KG1 (cell line): ENCODE results near the gene BCKDHB.

ENCODE experiments used
- DNase-seq: peaks from one replicate; lab custom pipeline; 2025; lab: John Stamatoyannopoulos, UW

BCKDHB gene

DNA sequence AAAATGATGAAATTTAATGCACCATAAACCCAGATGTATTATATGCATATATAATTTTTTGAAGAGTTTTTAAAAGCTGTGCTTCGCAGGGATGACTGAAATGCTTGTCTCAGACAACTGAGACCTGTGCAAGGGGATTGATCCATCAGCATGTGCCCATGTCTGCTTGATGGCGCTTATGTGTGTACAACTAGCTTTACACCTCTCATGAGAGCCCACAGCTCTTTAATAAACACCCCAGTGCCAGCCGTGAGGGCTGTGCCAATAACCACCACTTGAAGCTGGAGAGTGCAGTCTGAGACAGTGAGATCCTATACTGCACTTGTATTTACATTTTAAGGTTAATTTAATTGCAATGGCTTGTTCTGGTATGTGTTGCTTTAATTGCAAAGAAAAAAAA lies 225.5 kb downstream of the BCKDHB start:
- DNase-seq, result no peak

DNA sequence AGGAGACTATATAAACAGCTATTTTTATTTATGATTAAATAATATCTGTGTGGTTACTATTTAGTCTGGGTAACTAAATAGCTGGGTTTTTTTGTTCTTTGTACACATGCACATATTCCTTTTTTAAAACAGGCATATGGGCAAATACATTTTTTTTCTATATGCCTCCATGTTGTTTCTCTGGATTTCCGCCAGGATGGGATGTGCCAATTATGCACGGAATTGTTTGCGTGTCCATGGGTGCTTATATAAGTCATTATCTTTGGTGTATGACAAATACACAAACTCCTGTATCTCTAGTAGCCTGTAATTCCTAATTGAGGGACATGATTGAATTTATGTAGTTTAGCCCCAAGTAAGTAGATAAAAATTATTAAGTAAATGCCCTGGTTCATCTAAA lies 226.9 kb downstream of the BCKDHB start:
- DNase-seq, result no peak

DNA sequence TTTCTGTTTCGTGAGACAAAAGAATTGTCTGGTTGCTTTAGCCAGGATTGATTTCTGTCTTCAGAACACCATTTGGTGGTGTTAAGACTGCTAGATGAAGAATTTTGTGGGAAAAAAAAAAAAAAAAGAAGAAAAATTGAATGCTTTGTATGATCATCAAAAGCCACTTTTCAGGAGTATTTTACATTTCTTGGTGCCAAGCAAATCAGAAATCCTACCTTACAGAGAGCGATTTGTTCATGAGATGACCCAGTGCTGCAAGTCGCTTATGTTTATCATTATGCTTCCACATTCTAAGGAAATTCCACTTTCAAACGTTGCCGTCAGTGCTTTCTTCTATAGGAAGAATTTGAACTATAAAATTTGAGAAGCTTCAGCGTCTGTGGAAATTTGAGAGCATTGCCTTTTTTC lies 228.7 kb downstream of the BCKDHB start:
- DNase-seq, result no peak

DNA sequence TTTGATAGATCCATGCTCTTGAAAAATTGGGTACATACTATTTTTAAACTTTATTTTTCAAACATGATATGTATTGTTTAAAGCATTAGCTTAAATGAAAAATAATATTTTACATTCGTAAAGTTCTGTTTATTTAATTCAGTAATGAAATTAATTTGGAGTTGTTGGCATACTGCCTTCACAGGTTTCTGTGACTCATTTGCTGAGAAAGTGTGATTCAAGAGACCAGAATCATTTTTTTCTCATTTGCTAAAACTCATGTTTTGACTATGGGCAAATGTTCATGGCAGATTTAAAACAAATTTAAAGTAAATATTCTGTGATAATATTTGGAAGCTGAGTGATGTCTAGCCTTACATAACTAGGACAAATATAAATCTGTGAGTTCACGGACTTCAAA lies 230.4 kb downstream of the BCKDHB start:
- no peak for DNase-seq

DNA sequence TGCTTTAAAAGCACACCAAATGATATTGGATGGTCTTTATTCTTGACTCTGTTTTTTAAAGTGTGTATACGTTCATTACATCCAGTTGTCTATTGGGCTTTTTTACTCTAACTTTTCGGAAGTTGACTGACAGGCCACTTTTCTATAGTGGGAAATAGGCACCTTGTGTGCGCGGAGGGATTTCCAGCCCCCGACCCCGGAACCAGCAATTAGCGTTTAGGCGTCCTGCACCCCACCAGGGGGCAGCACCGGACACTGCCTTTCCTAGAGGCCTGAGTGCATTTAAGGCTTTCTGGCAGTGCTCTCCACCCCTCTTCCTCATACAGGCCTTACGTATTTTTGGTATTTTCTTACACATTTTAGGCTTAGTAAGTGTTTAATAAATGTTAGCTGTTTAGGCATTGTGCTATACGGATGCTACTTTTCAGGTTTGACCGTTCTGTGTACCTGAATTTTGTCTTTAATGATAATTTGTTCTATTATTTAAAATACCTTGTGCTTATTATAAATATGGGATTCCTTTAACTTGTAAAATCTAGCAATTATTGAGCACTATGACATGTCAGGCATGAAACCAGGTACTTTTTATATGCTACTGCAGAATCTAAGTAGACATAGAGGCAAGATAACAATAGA lies 231.8 kb downstream of the BCKDHB start:
- DNase-seq, result peak; percentile 6

DNA sequence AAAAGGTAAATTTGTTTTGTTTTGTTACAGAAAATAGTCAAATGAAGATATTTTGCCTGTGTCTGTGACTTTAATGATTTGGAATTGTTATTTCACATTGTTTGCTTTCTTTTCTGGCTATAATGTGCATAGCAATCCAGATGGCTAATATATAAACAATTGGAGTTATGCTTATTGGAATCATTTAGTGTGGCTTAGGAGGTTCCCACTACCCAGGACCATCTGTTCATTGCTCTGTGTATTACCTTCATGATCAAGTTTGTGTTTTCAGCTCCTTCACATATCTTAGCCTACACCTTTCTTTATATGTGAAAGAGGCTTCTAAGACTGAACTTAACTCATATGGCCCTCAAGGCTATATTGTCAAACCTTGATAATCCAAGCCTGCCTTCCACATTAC lies 232.9 kb downstream of the BCKDHB start:
- no peak for DNase-seq

DNA sequence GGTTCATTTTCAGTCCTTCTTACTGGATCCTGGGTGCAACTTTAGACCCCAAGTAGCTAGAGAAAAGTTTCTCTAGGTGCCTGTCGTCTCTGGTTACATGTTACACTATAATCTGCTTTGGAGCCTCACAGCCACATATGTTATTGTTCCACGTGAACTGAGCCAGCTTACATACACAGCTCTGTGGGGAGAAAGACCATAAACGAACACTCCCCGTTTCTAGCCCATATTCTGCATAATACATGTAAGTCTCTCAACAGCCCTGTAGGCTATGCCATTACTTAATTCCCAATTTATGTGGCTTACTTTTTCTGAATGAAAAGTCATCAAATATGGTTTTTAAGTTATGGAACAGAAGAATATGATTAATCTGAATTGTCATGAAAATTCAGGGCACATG lies 233.8 kb downstream of the BCKDHB start:
- no peak for DNase-seq

DNA sequence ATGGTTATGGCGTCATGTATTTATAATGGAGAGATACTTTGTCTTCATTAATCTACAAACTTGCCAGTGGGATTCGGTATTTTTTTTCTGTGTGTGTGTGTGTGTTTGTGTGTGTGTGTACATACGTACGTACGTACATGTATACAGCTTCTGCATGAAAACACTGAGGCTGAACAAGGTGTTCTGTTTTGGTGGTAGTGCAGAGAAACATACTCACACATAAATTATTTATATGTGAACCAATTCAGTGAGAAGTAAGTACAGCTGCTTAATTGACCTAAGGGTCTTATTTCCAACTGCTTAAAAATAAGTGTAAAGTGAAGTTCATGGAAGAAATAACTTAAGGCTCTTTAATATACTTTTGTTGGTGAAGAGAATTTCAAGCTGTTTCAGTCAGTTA lies 234.2 kb downstream of the BCKDHB start:
- no peak for DNase-seq

DNA sequence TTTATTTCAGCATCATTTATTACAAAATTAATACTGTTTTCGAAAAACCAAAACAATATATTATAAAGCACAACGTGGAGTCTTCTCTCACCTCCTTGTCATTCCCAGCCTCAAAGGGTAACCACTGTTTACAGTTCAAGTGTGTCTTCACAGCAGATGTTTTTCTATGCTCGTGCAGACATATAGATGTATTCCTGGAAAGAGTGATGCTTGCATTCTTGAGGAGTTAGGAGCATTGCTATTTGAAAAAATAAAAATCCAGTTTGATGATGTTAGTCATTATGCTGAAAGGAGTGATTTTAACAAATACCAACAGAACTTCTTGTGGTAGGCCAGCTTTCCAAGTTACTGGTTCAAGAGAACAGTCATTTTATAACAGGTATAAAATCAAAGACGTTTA lies 234.9 kb downstream of the BCKDHB start:
- no peak for DNase-seq

DNA sequence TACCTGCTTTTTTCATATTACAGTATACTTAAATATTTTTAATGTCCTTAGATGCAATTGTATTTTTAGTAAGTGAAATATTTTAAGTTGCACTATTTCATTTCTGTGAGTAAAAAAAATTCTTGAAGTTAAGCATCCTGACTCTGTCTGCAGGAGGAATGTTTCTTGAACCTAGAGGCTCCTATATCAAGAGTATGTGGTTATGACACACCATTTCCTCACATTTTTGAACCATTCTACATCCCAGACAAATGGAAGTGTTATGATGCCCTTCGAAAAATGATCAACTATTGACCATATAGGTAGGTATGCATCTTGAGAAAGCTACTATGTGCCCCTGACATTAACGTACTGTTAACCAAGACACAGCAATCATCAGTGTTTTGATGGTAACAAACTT lies 237.0 kb downstream of the BCKDHB start:
- no peak for DNase-seq

DNA sequence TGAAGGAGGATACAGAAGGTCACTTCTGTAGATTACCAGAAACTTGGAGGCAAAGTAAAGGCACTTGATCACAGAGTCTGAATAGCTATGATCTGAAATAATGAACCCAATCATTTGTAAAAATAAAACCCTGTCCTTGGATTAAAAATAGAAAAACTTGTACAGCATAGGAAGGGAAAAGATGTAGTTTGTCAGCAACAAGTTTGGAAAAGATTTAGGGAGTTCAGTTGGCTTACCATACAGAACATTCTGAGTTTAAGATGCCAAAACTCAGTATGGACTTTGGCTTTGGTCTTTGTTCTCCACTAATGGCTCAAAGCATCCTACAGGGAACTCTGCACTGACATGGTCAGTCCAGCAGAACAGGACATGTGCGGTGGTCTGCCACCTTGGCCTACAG lies 240.6 kb downstream of the BCKDHB start:
- no peak for DNase-seq

DNA sequence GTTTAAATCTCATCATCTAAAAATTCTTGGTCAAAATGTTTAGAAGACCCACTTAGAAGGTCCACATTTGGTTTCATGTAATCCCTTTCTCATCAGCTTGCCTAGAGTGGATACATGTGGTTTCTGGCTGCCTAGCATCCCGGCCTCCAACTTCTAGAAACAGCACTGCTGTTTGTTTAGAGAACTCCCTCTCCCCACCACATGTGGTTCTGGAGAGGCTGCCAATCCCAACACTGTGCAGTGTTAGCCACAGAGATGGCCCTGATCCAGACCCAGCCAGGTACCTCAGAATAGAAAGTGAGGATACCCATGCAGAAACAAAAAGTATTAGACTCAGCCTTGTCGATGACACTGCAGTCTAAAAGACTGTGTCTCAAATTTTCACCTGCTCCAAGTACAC lies 241.8 kb downstream of the BCKDHB start:
- no peak for DNase-seq

DNA sequence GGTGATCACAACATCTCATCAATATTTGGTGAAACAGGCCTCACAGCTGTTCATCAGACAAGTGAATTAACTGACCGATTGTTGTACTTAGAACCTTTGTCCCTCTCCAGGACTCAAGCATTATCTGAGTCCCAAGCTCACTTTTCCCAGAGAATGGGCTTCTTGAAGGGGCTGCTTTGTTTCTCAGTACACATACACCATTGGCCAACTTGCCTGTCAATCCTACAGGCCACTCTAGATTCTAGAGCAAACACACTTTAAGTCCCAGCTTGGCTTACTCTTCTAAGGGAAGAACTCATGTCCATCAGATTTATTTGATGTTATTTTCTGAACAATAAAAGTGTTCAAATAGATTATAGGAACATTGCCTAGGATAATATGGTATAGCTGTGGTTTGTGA lies 249.5 kb downstream of the BCKDHB start:
- no peak for DNase-seq

DNA sequence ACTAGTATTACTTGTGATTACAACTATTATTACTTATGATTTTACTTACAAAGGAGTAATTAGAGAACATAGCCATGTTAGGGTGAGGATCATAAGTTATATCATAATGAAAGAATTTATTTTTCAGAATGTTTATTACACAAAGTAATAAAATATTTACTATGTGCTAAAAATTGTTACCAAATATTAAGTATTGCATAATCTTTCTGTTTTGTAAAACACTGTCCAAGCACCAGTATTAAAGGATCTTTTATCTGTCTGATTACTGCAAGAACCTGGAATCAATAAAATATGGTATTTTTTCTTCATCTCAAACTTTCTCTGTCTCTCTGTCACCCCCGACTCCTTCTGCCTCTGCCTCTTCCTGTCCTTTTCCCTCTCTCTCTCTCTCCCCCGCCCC lies 250.1 kb downstream of the BCKDHB start:
- no peak for DNase-seq

DNA sequence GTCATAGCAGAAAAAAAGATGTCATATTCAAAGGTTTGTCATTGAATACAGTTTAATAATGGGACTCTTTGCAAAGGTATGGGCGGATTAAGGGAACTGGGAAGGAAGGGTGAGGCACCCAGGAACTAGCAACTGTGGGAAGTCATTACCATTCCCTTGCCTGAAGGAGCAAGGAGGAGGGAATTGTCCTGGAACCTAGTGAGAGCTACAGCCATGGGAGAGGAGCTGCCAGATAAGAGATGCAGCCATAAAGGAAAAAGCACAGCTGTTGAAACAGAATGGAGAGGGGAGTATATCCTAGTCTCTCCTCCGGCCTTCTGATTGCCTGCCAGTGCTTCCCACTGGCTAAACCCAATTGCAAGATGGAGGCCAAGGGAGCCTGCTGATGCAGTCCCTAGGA lies 250.6 kb downstream of the BCKDHB start:
- no peak for DNase-seq

DNA sequence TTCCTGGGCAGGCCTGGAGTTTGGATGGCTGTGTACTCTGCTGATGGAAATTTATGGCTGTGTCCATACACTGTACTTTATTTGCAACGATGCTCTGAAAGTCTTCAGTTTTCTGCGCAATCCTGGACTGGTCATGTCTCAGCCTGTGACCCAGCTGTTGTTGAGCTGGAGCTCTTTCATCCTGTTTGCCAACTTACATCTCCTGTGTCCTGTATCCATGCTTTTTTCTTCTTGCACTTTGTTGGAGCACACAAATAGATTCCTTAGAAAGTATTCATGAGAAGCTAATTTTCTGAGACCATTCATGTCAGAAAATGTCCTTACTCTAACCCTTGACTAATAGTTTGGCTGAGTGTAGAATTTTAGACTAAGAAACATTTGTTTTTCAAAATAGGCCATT lies 251.2 kb downstream of the BCKDHB start:
- no peak for DNase-seq

DNA sequence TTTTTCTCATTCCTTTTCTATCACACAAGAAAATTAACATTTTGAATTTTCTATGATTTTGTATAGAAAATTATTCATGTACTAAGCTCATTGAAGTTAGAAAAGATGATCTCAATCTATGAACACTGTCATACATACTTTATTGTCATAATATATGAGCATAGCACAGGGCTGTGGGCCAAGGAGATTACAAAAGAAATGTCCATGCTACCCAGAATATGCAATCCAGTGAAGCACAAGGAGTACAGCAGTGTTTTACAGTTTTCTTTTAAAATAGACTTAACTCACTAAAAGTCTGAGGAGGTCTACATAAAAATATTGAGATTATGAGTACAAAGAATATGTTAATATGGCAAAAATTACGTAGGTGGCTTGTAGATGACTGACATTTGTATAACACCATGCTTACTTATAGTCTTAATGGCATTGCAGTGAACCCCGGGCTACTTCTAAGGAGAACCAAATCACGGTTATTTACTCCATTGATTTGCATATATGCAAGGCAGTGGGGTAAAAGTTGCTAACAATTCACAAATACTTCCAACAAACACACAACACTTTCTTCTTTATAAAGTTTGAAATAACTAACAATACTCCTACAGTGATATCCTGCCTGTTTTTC lies 257.1 kb downstream of the BCKDHB start:
- no peak for DNase-seq

DNA sequence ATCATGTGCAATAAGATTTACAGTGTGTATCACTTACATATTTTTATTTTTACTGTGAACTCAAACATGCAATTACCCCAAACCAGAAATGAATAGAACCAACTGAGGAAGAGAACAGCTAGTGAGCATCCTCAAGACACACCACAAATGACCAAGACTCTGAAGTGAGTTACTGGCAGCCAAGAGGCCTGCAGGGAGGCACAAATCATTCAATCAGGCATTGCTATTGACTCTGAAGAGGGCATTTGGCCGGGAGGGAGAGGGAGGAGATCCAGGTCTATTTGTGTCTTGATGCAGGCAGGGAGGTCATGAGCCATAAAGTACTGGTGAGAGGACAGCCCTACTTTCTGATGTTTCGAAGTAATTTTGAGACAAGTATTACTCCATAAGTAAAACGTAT lies 257.7 kb downstream of the BCKDHB start:
- DNase-seq, result no peak

DNA sequence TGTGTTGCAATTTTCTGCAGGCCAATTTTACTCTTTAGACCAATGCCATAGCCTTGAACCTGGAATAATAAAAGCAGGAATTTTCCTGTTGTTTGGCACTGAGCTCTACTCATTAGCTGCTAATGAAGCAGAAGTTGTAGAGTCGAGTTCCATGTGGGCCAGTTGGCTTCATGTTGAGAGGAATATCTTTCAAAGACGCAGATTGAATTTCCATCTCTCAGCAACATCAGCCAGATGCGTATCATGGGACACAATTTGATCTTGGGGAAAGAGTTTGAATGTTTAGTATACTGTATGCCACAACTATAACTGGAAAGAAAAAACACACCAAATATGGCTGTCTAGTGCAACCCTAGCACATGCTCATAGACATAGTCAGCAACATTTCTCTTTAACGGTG lies 259.6 kb downstream of the BCKDHB start:
- no peak for DNase-seq

DNA sequence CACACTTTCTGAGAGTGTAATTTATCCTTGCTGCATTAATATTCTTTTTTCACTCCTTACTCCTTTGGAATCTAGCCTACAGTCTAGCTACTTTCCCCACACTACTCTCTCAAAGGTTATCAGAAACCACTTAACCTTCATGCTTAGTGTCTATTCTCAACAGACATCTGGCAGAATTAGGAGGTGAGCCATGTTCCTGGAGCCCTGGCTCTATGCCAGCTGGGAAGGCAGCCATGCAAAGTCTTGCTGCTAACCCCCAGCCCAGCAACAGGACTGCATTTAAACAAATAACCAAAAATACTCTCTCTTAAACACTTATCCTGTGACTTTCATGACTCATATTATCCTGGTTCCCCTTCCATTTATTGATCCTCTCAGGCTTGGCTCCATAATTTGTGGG lies 260.2 kb downstream of the BCKDHB start:
- no peak for DNase-seq

DNA sequence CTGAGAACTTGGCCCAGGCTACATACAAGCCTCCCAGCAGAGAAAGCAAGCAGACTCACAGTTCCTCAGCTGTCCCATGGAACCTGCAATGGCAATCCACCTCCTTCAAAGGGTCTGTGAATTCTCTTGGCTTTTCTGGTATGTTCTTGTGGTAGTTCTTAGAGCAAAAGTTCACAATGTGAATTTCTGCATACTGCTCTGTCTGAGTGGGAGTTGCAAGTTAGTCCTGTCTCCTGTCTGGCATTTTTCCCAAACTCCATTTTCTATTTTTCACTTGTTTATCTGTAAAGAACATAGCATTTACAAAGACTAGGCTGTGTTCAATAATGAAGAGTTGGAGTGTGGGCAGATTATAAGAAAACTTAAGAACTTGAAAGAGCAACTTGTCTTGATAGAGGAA lies 269.9 kb downstream of the BCKDHB start:
- no peak for DNase-seq

DNA sequence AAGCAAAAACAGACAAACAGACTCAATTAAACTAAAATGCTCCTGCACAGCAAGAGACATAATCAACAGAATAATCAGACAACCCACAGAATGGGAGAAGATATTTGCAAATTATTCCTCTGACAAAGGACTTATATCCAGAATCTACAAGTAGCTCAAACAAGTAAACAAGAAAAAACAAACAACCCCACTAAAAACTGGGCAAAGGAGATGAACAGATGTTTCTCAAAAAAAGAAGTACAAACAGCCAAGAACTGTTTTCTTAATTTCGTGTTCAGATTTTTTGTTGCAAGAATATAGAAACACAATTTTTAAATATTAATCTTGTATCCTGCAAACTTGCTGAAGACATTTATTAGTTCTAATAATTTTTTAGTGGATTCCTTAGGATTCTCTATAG lies 274.1 kb downstream of the BCKDHB start:
- no peak for DNase-seq

DNA sequence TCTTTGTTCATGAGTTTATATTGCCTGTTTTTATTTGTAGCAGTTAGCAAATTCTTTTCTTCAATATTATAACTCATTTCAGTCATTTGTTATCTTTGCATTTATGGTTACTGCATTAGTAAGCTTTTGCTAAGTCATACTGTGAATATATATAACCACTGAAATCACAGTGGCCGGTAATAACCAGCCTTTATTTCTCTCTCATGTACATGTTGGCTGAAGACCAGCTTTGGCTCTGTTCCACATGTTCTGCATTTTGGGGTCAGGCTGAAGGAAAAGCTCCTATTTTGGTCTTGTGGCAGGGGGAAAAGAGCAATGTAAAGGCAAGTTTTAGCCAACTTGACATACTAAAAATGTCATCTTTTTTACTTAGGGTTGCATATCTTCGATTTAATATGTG lies 276.3 kb downstream of the BCKDHB start:
- no peak for DNase-seq

DNA sequence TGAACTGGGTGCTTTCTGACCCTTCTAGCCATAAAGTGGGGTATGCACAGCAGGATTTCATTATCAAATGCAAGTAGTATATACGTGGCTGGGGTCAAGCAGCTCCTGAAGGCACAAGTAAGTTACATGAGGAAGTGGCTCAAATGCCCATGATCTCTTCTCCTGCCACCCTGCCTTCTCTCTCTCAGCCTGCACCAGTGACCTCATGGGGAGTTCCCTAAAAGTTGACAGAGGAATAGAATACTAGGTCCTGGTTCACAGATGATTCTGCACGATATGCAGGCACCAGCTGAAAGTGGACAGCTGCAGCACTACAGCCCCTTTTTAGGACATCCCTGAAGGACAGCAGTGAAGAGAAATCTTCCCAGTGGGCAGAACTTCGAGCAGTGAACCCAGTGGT lies 282.0 kb downstream of the BCKDHB start:
- DNase-seq, result no peak
